ENCODE data around the gene KCTD15.

KCTD15 gene

GRCh38 chr19:33819506-33819879, 22.8 kb downstream of the KCTD15 start:
- Histone ChIP-seq H3K4me1 (ENCODE audit: control insufficient read depth, insufficient read depth, low read length) (peaks cover 9% of the 10 kb centered on the region), H3K4me3 (ENCODE audit: low read length) (peak overlapping the region; percentile 40), H3K36me3 (ENCODE audit: control insufficient read depth, insufficient read depth, low read length, severe bottlenecking) (no peaks in the 10 kb centered on the region), H3K27me3 (replicated peaks; ENCODE audit: control insufficient read depth, insufficient read depth, low read length) (peaks cover 21% of the 10 kb centered on the region), H3K9me3 (ENCODE audit: control insufficient read depth, low read length) (no peaks in the 10 kb centered on the region), H3K9ac (ENCODE audit: low read length) (peak overlapping the region; percentile 59)
- DNase-seq (ENCODE audit: low read depth), result no peak

GRCh38 chr19:33819880-33820781, 23.5 kb downstream of the KCTD15 start:
- Histone ChIP-seq H3K4me3 (ENCODE audit: low read length) (peak overlapping the region; percentile 40), H3K9me3 (ENCODE audit: control insufficient read depth, low read length) (no peaks in the 10 kb centered on the region), H3K9ac (ENCODE audit: low read length) (peak overlapping the region; percentile 59), H3K4me1 (ENCODE audit: control insufficient read depth, insufficient read depth, low read length) (peaks cover 9% of the 10 kb centered on the region), H3K36me3 (ENCODE audit: control insufficient read depth, insufficient read depth, low read length, severe bottlenecking) (no peaks in the 10 kb centered on the region), H3K27me3 (replicated peaks; ENCODE audit: control insufficient read depth, insufficient read depth, low read length) (peaks cover 21% of the 10 kb centered on the region)
- peak; percentile 91 for DNase-seq (ENCODE audit: low read depth)

GRCh38 chr19:33821871-33822270, 25.2 kb downstream of the KCTD15 start:
- Histone ChIP-seq H3K4me3 (ENCODE audit: low read length) (no peak overlapping the region), H3K36me3 (ENCODE audit: control insufficient read depth, insufficient read depth, low read length, severe bottlenecking) (no peaks in the 10 kb centered on the region), H3K27me3 (replicated peaks; ENCODE audit: control insufficient read depth, insufficient read depth, low read length) (peaks cover 19% of the 10 kb centered on the region), H3K4me1 (ENCODE audit: control insufficient read depth, insufficient read depth, low read length) (peaks cover 9% of the 10 kb centered on the region), H3K9ac (ENCODE audit: low read length) (no peak overlapping the region), H3K9me3 (ENCODE audit: control insufficient read depth, low read length) (no peaks in the 10 kb centered on the region)
- no peak for DNase-seq (ENCODE audit: low read depth)

DNA sequence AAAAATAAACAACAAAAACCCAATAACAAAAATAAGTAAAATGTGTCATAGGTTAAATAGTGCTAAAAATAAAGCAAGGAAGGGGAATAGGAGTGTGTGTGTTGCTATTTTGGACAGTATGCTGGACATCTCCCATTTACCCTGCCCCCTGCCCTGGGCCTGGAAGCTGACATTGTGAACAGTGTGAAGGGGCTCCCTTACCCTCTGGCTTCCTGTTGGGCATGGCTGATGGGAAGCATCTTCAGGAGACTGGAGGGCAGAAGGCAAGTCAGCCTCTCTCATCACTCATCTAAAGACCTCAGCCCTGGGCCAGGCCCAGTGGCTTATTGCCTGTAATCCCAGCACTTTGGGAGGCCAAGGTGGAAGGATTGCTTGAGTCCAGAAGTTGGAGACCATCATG, 26.7 kb downstream of the KCTD15 start:
- Histone ChIP-seq H3K4me1 (ENCODE audit: control insufficient read depth, insufficient read depth, low read length) (peaks cover 9% of the 10 kb centered on the region), H3K9ac (ENCODE audit: low read length) (no peak overlapping the region), H3K27me3 (replicated peaks; ENCODE audit: control insufficient read depth, insufficient read depth, low read length) (peaks cover 6% of the 10 kb centered on the region), H3K9me3 (ENCODE audit: control insufficient read depth, low read length) (no peaks in the 10 kb centered on the region), H3K36me3 (ENCODE audit: control insufficient read depth, insufficient read depth, low read length, severe bottlenecking) (no peaks in the 10 kb centered on the region), H3K4me3 (ENCODE audit: low read length) (no peak overlapping the region)
- no peak for DNase-seq (ENCODE audit: low read depth)

DNA sequence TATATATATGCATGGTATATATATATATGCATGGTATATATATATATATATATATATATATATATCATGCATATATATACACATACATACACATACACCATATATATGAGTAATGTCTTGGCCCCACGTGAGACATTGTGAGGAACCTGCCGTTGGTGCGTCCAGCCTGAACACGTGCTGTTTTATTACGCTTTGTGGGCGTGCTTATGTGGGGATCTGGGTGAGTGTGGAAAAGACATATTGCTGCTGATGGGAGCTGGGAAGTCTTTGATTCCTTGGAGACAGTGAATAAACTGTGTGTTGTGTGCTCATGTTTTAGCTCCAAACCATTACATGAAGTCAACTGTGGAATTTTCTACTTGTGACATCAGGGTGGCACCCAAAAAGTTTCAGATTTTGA, 28.9 kb downstream of the KCTD15 start:
- Histone ChIP-seq H3K36me3 (ENCODE audit: control insufficient read depth, insufficient read depth, low read length, severe bottlenecking) (no peaks in the 10 kb centered on the region), H3K4me1 (ENCODE audit: control insufficient read depth, insufficient read depth, low read length) (no peaks in the 10 kb centered on the region), H3K4me3 (ENCODE audit: low read length) (no peak overlapping the region), H3K27me3 (replicated peaks; ENCODE audit: control insufficient read depth, insufficient read depth, low read length) (no peaks in the 10 kb centered on the region), H3K9me3 (ENCODE audit: control insufficient read depth, low read length) (no peaks in the 10 kb centered on the region), H3K9ac (ENCODE audit: low read length) (no peak overlapping the region)
- no peak for DNase-seq (ENCODE audit: low read depth)

GRCh38 chr19:33826521-33826920, 29.9 kb downstream of the KCTD15 start:
- DNase-seq (ENCODE audit: low read depth), result no peak
- Histone ChIP-seq H3K4me3 (ENCODE audit: low read length) (no peak overlapping the region), H3K9me3 (ENCODE audit: control insufficient read depth, low read length) (no peaks in the 10 kb centered on the region), H3K4me1 (ENCODE audit: control insufficient read depth, insufficient read depth, low read length) (no peaks in the 10 kb centered on the region), H3K36me3 (ENCODE audit: control insufficient read depth, insufficient read depth, low read length, severe bottlenecking) (no peaks in the 10 kb centered on the region), H3K9ac (ENCODE audit: low read length) (no peak overlapping the region), H3K27me3 (replicated peaks; ENCODE audit: control insufficient read depth, insufficient read depth, low read length) (no peaks in the 10 kb centered on the region)

GRCh38 chr19:33828266-33829075, 31.8 kb downstream of the KCTD15 start:
- no peaks in the 10 kb centered on the region for H3K27me3 ChIP-seq (replicated peaks; ENCODE audit: control insufficient read depth, insufficient read depth, low read length)

GRCh38 chr19:33830264-33830663, 33.6 kb downstream of the KCTD15 start:
- Histone ChIP-seq H3K9ac (ENCODE audit: low read length) (no peak overlapping the region), H3K4me3 (ENCODE audit: low read length) (no peak overlapping the region), H3K4me1 (ENCODE audit: control insufficient read depth, insufficient read depth, low read length) (no peaks in the 10 kb centered on the region), H3K36me3 (ENCODE audit: control insufficient read depth, insufficient read depth, low read length, severe bottlenecking) (no peaks in the 10 kb centered on the region), H3K9me3 (ENCODE audit: control insufficient read depth, low read length) (no peaks in the 10 kb centered on the region), H3K27me3 (replicated peaks; ENCODE audit: control insufficient read depth, insufficient read depth, low read length) (no peaks in the 10 kb centered on the region)
- DNase-seq (ENCODE audit: low read depth), result no peak

More at GRCh38 chr19:33828266-33829075, 31.8 kb downstream of the KCTD15 start:
- Histone ChIP-seq H3K9ac (ENCODE audit: low read length) (no peak overlapping the region), H3K36me3 (ENCODE audit: control insufficient read depth, insufficient read depth, low read length, severe bottlenecking) (no peaks in the 10 kb centered on the region), H3K4me3 (ENCODE audit: low read length) (no peak overlapping the region), H3K4me1 (ENCODE audit: control insufficient read depth, insufficient read depth, low read length) (no peaks in the 10 kb centered on the region), H3K9me3 (ENCODE audit: control insufficient read depth, low read length) (no peaks in the 10 kb centered on the region)
- no peak for DNase-seq (ENCODE audit: low read depth)

DNA sequence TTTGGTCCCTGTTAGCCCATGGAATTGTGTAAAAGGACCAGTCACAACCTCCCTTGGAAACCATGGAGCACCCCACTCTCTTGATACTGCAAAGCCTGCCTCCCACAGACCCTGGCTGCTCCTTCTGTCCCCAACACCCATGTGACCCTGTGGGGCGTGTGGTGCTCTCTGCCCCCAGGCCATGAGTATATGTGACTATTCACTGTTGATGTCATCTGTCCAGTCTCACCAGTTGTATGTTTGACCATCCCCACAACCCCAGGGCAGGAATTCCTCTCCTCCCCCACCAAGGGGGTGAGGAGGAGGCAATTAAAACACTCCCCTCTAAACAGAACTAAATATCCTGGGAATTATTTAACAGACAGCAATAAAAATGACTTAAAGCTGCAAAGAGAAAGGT, 35.2 kb downstream of the KCTD15 start:
- Histone ChIP-seq H3K36me3 (ENCODE audit: control insufficient read depth, insufficient read depth, low read length, severe bottlenecking) (no peaks in the 10 kb centered on the region), H3K27me3 (replicated peaks; ENCODE audit: control insufficient read depth, insufficient read depth, low read length) (no peaks in the 10 kb centered on the region), H3K4me1 (ENCODE audit: control insufficient read depth, insufficient read depth, low read length) (no peaks in the 10 kb centered on the region), H3K9ac (ENCODE audit: low read length) (no peak overlapping the region), H3K9me3 (ENCODE audit: control insufficient read depth, low read length) (no peaks in the 10 kb centered on the region), H3K4me3 (ENCODE audit: low read length) (no peak overlapping the region)
- no peak for DNase-seq (ENCODE audit: low read depth)

GRCh38 chr19:33832633-33833032, 36.0 kb downstream of the KCTD15 start:
- no peak for DNase-seq (ENCODE audit: low read depth)
- H3K27me3 ChIP-seq (replicated peaks; ENCODE audit: control insufficient read depth, insufficient read depth, low read length), result no peaks in the 10 kb centered on the region
- H3K4me1 ChIP-seq (ENCODE audit: control insufficient read depth, insufficient read depth, low read length), result no peaks in the 10 kb centered on the region
- no peaks in the 10 kb centered on the region for H3K36me3 ChIP-seq (ENCODE audit: control insufficient read depth, insufficient read depth, low read length, severe bottlenecking)
- H3K9ac ChIP-seq (ENCODE audit: low read length), result no peak overlapping the region
- no peak overlapping the region for H3K4me3 ChIP-seq (ENCODE audit: low read length)
- H3K9me3 ChIP-seq (ENCODE audit: control insufficient read depth, low read length), result no peaks in the 10 kb centered on the region

DNA sequence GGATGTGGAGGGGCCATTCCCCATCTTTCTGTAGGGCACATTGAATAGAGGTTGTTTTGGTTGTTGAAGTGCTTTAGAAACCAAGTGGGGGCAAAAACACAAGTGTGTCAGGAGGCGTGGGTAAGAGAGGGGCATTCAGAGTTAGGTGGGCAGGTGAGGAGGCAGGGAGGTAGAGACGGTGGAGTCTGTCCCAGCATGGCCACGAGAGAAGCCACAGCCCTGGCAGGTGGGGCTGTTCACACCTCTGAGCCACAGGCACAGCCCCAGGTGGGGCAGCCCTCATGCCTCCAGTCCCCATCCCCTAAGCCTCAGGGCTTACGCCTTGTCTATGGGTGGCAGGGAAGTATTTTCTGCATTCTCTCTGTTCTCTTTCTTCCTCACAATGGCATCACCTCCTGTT, 43.7 kb downstream of the KCTD15 start:
- no peak for DNase-seq (ENCODE audit: low read depth)
- H3K4me1 ChIP-seq (ENCODE audit: control insufficient read depth, insufficient read depth, low read length), result no peaks in the 10 kb centered on the region
- no peak overlapping the region for H3K9ac ChIP-seq (ENCODE audit: low read length)
- peaks cover 17% of the 10 kb centered on the region for H3K27me3 ChIP-seq (replicated peaks; ENCODE audit: control insufficient read depth, insufficient read depth, low read length)
- no peaks in the 10 kb centered on the region for H3K9me3 ChIP-seq (ENCODE audit: control insufficient read depth, low read length)
- H3K4me3 ChIP-seq (ENCODE audit: low read length), result no peak overlapping the region
- no peaks in the 10 kb centered on the region for H3K36me3 ChIP-seq (ENCODE audit: control insufficient read depth, insufficient read depth, low read length, severe bottlenecking)
